Measurements from ENCODE around the gene RIPK1. TPM values are rescaled to one million over a fixed set of nuclear protein-coding genes. Genes with fewer than 3 reads are reported as not detected.

The RIPK1 gene
- total RNA-seq, 1 experiment from 2014 or later, result 15.5 TPM

GRCh38 chr6:3139090-3139903, 71.0 kb downstream of the RIPK1 start:
- intact Hi-C loops (cut with micrococcal nuclease; ENCODE audit: unreplicated experiment), result loop anchor here (1.0 kb wide), 1 partner anchor 23 kb away; no protein-coding TSS in a partner anchor
- peaks cover 6% of the 10 kb centered on the region; the same call in 1 of the 2 replicates for H3K36me3 ChIP-seq (ENCODE audit: control insufficient read depth, insufficient read depth, low read length)
- no peaks in the 10 kb centered on the region for H3K9me3 ChIP-seq
- Mint-ChIP-seq H3K4me1 (ENCODE audit: low read depth, unreplicated experiment) (peaks cover 33% of the 10 kb centered on the region), H3K36me3 (ENCODE audit: insufficient read depth, unreplicated experiment) (peaks cover 44% of the 10 kb centered on the region), H3K4me3 (ENCODE audit: unreplicated experiment) (peak overlapping the region; percentile 48), H3K27me3 (ENCODE audit: insufficient read depth, unreplicated experiment) (no peaks in the 10 kb centered on the region), H3K27ac (ENCODE audit: unreplicated experiment) (peak overlapping the region; percentile 70), H3K9me3 (ENCODE audit: unreplicated experiment) (no peaks in the 10 kb centered on the region)
- H3K27me3 ChIP-seq (replicated peaks; ENCODE audit: control insufficient read depth, insufficient read depth, low read length), result no peaks in the 10 kb centered on the region
- H3K4me3 ChIP-seq (ENCODE audit: low read depth, low read length), result no peak overlapping the region
- no TSS peak for BruUV-seq (replicated peaks)
- peak; percentile 79 to 85 for DNase-seq
- CTCF ChIA-PET, result interaction anchor here (1.6 kb wide), 1 partner anchor 18 kb away, joined by 11 read pairs; the partner anchor contains the start of gene TUBB2A
- TF ChIP-seq CTCF (IDR thresholded peaks at IDR 0.05; ENCODE audit: insufficient read depth in 1 of 2, low read depth in 1 of 2, low read length in 1 of 2, severe bottlenecking in 1 of 2, unreplicated experiment in 1 of 2), result no peak
- peaks cover 42% of the 10 kb centered on the region for H3K4me1 ChIP-seq
- POLR2A ChIA-PET, result interaction anchor here (0.5 to 1.0 kb wide), 2 partner anchors 69 to 71 kb away, joined by 3 to 5 read pairs; partner anchors contain the start of gene RIPK1

GRCh38 chr6:3140201-3140600, 71.9 kb downstream of the RIPK1 start:
- Mint-ChIP-seq H3K4me1 (ENCODE audit: low read depth, unreplicated experiment) (peaks cover 29% of the 10 kb centered on the region), H3K27ac (ENCODE audit: unreplicated experiment) (no peak overlapping the region), H3K36me3 (ENCODE audit: insufficient read depth, unreplicated experiment) (peaks cover 39% of the 10 kb centered on the region), H3K27me3 (ENCODE audit: insufficient read depth, unreplicated experiment) (no peaks in the 10 kb centered on the region), H3K4me3 (ENCODE audit: unreplicated experiment) (no peak overlapping the region), H3K9me3 (ENCODE audit: unreplicated experiment) (no peaks in the 10 kb centered on the region)
- no TSS peak for BruUV-seq (replicated peaks)
- TF ChIP-seq CTCF (IDR thresholded peaks at IDR 0.05; ENCODE audit: insufficient read depth in 1 of 2, low read depth in 1 of 2, low read length in 1 of 2, severe bottlenecking in 1 of 2, unreplicated experiment in 1 of 2), result no peak
- Histone ChIP-seq H3K9me3 (no peaks in the 10 kb centered on the region), H3K36me3 (ENCODE audit: control insufficient read depth, insufficient read depth, low read length) (peaks cover 6% of the 10 kb centered on the region; the same call in 1 of the 2 replicates), H3K27me3 (replicated peaks; ENCODE audit: control insufficient read depth, insufficient read depth, low read length) (no peaks in the 10 kb centered on the region), H3K4me3 (ENCODE audit: low read depth, low read length) (no peak overlapping the region), H3K4me1 (peaks cover 36% of the 10 kb centered on the region)
- intact Hi-C loops (cut with micrococcal nuclease; ENCODE audit: unreplicated experiment), result no loop called here
- ChIA-PET CTCF (interaction anchor here (1.6 kb wide), 1 partner anchor 17 kb away, joined by 11 read pairs; the partner anchor contains the start of gene TUBB2A), POLR2A (no interaction called here)
- no peak for DNase-seq

- intact Hi-C loops (cut with micrococcal nuclease; ENCODE audit: unreplicated experiment), result no loop called here
- H3K27me3 Mint-ChIP-seq (ENCODE audit: insufficient read depth, unreplicated experiment), result no peaks in the 10 kb centered on the region
- Histone ChIP-seq H3K4me1 (peaks cover 20% of the 10 kb centered on the region), H3K4me3 (ENCODE audit: low read depth, low read length) (no peak overlapping the region), H3K36me3 (ENCODE audit: control insufficient read depth, insufficient read depth, low read length) (peaks cover 5% of the 10 kb centered on the region; the same call in 1 of the 2 replicates), H3K9me3 (no peaks in the 10 kb centered on the region), H3K27me3 (replicated peaks; ENCODE audit: control insufficient read depth, insufficient read depth, low read length) (no peaks in the 10 kb centered on the region)
- BruUV-seq (replicated peaks), result no TSS peak
- no peak overlapping the region for H3K27ac Mint-ChIP-seq (ENCODE audit: unreplicated experiment)
- no peak for DNase-seq
- no peak overlapping the region for H3K4me3 Mint-ChIP-seq (ENCODE audit: unreplicated experiment)
- H3K9me3 Mint-ChIP-seq (ENCODE audit: unreplicated experiment), result no peaks in the 10 kb centered on the region
- POLR2A ChIA-PET, result no interaction called here
- H3K36me3 Mint-ChIP-seq (ENCODE audit: insufficient read depth, unreplicated experiment), result peaks cover 45% of the 10 kb centered on the region
- TF ChIP-seq CTCF (IDR thresholded peaks at IDR 0.05; ENCODE audit: insufficient read depth in 1 of 2, low read depth in 1 of 2, low read length in 1 of 2, severe bottlenecking in 1 of 2, unreplicated experiment in 1 of 2), result no peak
- H3K4me1 Mint-ChIP-seq (ENCODE audit: low read depth, unreplicated experiment), result peaks cover 16% of the 10 kb centered on the region
- CTCF ChIA-PET, result no interaction called here
Measured at GRCh38 chr6:3142536-3142935, 74.2 kb downstream of the RIPK1 start.
